NCI-H1048 (cell line): Measurements from ENCODE around the gene HEATR9.
"Not testable (repeated sequence)": the region's sequence is repeated elsewhere in the genome, so short reads cannot be mapped to it uniquely, and the experiment has no call there.

Experiments
- DNase-seq: peaks from one replicate; lab custom pipeline; 2025; lab: John Stamatoyannopoulos, UW

The HEATR9 gene

DNA sequence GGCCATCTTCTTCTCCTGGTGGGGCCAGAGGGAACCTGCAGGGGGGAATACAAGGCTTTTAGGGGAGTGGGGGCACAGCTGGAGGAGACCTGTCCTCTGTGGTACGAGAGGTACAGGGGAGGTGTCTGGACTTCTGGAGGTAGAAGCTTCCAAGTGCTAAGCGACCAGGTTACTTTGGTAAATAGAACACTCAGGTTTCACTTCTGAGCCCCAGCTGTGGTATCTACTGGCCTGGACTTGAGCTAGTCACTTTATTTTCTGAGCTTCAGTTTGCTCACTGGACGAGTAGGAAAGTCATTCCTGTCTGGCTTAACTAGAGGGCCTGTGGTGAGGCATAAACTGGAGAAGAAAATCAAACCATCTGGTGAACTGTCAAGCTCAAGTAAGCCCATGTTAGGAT, at the start of gene HEATR9:
Gene HEATR9, minus strand, starts transcription at position 155 of the 400 bp plus-strand sequence. Its CDS starts 149 bp downstream, at position 6.
- DNase-seq, result no peak

DNA sequence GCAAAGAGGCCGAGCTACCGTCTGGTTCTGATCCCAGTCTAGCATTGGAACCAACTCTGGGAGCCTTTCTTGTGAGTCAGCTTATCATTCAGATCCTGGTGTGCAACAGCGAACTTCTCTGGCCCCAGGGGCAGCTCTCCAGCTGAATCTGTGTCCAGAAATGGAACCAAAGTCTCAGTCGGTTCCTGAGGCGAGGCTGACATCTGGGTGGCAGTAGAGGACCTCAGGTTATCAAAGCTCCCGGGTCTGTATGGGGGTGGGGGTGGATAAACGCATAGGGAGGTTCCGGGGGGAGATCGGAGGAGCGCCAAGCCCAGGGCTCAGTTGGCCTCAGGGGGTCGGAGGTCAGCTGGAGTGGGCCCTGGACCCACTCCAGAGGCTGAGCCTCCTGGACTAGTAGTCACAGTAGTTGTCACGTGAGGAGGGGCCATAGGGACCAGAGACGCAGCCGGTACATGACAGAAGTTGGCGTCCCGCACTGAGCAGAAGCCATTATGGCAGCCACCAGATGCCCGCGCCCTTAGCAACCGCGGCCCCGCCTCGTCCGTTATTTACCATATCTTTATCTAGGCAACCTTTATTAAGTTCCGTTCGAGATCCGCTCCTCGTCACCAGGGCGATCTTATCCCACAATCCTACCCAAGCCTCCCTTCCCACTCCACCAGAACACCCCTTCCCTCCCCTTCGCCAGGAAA, 49.0 kb upstream of the HEATR9 start:
- no peak for DNase-seq

GRCh38 chr17:35915153-35915964, 46.7 kb upstream of the HEATR9 start:
- DNase-seq, result no peak

DNA sequence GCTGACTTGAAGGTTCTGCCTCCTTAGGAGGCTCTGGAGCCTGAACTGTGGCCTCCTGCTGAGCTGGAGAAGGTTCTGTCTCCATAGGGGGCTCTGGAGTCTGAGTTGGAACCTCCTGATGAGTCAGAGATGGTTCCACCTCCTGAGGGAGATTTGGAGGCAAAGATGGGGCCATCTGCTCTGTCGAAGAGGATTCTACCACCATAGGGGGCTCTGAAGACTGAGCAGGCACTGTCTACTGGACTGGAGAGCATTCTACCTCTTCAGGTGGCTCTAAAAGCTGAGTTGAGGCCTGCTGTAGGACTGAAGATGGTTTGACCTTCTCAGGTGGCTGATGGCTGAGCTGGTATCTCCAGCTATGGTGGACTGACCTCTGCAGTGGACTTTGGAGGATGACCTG, 45.7 kb upstream of the HEATR9 start:
- DNase-seq, result no peak

- no peak for DNase-seq
Observed at GRCh38 chr17:35913609-35914008, 44.9 kb upstream of the HEATR9 start.

DNA sequence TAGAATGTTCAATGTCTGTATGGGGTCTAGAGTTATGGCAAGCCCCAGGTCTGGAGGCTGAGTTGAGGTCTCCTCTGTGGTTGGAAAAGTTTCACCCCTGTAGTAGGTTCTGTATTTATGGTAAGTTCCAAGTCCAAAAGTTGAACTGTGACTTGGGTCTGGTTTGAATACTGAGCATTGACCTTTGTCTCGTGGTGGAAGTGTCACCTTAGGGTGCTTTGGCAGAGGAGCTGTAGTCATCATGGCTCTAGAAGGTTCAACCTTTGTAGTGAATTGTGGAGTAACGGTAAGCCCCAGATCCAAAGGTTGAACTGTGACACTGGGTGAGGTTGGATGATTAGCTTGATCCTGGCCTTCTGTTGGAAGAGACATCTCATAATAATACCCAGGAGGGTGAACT, 44.3 kb upstream of the HEATR9 start:
- no peak for DNase-seq

DNA sequence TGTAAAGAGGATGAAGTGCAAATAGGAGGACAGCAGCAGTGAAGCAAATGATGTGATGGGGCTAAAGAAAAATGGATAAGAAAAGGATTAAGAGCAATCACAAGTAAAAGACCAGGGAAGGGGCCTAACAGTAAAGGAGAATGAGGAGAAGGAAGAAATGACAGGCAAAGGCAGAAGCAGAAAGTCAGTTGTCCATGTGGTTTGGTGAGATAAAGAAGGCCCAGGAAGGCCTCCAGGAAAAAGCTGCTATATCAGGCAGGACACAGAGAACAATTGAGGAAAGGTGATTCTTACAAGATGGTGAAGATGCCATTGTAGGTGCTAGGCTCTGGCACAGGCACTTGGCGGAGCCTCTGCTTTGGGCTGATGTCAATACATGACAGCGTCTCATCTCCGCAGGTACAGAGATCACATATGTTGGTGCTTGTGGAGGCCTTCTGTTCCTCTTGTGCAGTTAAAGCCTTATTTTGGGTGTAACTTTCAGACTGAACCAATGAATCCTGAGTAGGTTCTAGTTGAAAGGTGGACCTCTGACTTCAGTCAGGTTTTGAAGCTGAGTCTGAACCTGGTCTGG, 43.7 kb upstream of the HEATR9 start:
- no peak for DNase-seq

- DNase-seq, result no peak
Observed at GRCh38 chr17:35909408-35909807, 40.7 kb upstream of the HEATR9 start.

GRCh38 chr17:35907691-35908090, 39.0 kb upstream of the HEATR9 start:
- DNase-seq, result no peak

DNA sequence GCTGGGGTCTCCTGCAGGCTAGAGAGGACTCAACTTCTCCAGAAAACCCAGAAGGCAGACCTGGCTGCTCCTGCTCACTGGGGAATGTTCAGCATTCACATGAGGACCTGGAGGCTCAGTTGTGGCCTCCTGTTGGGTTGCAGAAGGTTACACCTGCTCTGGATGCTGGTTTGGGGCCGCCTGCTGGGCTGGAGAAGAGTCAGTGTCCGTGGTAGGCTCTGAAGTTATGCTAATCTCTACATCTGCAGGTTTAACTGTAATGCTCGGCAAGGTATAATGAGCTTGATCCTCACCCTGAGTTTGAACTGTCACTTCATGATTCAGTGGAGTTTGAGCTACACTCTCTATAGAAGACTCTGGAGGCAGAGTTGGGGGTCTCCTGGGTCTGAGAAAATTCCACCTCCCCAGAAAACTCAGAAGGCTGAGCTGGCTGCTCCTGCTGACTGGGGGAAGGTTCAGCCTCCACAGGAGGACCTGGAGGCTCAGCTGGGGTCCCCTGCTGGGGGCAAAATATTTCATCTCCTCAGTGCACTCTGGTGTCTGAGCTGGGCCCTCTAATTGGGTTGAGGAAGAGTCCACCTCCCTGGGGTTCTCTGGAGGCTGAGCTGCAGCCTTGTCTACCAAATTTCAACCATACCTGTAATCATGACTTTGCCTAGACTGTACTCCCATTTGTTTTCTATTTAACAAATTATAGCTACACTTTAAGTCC, 38.4 kb upstream of the HEATR9 start:
- no peak for DNase-seq

GRCh38 chr17:35906191-35906925, 37.7 kb upstream of the HEATR9 start:
- DNase-seq, result no peak

DNA sequence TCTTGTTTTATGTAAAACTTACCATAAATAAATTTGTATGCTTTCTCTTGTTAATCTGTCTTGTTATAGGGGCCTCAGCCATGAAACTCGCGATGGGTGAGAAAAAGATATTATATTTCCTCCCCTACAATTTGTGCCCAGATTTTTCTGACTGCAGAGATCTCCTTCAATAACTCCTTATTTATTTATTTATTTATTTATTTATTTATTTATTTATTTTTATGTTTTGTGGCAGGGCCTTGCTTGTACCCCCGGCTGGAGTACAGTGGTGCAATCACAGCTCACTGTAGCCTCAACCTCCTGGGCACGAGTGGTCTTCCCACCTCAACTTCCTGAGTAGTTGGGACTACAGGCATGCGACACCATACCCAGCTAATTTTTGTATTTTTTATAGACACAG, 34.8 kb upstream of the HEATR9 start:
- no peak for DNase-seq

DNA sequence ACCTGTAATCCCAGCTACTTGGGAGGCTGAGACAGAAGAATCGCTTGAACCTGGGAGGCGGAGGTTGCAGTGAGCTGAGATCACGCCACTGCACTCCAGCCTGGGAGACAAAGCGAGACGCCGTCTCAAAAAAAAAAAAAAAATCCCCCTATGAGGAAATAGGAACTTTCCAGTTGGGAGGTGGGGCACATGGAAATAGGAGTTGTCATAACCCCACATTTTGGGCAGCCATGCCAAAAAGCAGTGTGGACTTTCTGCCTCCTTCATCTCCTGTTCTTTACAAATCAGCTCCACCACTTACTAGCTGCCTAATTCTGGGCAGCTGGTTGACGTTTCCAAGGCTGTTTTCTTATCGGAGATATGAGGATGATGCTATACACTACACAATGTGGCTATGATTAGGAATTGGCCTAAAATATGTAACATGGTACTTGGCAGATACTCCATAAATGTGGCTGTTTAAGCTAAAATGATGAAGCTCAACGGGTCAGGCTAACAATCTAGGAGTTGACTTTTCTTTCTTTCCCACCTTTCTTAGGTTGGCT, 33.0 kb upstream of the HEATR9 start:
- no peak for DNase-seq

GRCh38 chr17:35900708-35901480, 32.2 kb upstream of the HEATR9 start:
- DNase-seq, result no peak

- no peak for DNase-seq
Observed at GRCh38 chr17:35900280-35900679, 31.6 kb upstream of the HEATR9 start.

DNA sequence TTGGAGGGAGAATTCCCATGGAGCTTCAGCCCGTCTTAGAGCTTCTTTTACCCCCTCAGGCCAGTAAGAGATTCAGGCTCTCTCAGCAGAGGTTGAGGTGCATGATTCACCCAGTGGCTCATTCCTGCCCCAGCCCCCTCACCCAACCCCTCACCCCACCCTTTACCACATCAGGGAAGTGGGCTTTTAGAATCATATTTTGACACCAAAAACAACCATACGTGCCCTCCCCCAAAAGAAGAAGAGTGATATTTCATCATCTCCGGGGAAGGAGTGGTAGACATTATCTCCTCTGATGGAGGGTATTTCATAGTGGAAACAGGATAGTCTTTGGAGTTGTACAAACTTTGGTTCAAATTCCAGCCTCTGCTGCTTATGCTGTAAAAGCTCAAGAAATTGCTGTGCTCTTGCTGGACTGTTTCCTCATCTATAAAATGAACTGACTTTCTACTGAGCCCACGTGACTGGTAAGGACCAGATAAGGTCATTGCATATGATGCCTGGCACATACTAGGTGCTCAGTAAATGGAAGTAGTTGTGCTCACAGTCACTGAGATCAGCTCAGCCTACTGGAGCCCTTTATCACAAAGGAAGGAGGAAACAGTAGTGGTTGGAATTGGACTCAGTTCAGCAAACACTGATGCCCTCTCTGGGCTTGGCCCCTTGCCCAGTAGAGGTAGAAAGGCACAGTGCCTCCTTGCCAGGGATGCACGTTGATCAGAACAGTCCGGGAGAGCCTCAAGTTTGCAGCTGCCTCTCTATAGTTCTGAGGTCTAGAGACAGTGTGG, 29.8 kb upstream of the HEATR9 start:
- DNase-seq, result no peak

- DNase-seq, result not testable (repeated sequence)
Observed at GRCh38 chr17:35897772-35898171, 29.1 kb upstream of the HEATR9 start.

DNA sequence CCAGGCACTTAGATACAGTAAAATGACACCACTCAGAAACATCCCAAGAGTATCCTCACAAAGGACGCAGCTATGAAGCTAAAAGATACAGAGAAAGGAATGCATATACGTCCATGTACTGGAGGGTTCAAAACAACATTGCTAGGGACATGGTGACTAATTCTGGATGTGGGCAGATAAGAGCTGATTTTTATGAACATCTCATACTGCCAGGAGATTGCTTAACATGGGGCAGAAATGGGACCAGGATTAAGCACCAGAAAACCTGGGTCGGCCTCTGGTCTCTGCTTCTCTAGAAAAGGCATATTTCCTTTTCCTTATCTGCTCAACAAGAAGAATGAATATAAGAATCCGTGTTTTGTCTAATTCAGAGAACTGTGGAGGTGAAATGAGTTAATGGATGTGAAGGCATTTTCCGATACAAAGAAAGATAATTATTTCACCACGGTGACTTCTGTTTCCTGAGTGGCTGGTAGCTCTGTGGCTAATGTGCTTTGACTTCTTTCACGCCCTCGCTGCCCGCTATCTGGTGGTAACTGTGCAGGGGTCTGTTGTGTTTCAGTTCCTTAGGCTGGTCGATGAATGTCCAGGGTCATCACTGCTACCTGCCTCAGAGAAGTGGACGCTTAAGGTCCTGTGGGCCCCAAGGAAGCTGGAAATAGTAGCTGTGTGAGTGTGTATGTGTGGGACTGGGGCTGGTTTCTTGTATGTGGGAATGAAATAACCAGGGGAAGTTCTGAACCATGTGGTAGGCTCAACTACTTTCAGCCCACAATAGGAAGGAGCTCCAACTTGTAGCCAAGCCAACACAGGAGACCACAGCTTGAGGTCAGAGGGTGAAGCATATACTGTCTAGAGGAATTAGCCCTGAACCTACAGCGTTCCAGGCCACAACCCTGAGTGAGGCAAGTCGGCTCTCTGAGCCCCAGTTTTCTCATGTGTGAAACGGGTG, 27.2 kb upstream of the HEATR9 start:
- DNase-seq, result no peak

- DNase-seq, result no peak
Observed at GRCh38 chr17:35894206-35894605, 25.5 kb upstream of the HEATR9 start.
